ENCODE results near the gene TPCN2. TPM values are rescaled to one million over a fixed set of nuclear protein-coding genes. Genes with fewer than 3 reads are reported as not detected.

The TPCN2 gene
- total and polyA plus RNA-seq, 2 of the 8 experiments (the other 6 are each of a cell fraction or from before 2014, with no cell fraction given) = 9.7 to 18.6 TPM

- Histone ChIP-seq H2BK15ac (ENCODE audit: low read length) (no peak overlapping the region), H3K18ac (ENCODE audit: extremely low read depth, low read length) (no peak overlapping the region), H2AK5ac (ENCODE audit: low read depth, low read length) (no peak overlapping the region), H3K4ac (replicated peaks; ENCODE audit: insufficient read length, low read depth, low read length) (no peak overlapping the region), H3K14ac (ENCODE audit: insufficient read length) (no peak overlapping the region), H4K20me1 (replicated peaks in 1 of 2; ENCODE audit: control insufficient read depth in 1 of 2, insufficient read depth in 2 of 2, low read length in 2 of 2) (no peaks in the 10 kb centered on the region), H2BK20ac (ENCODE audit: low read length) (no peak overlapping the region), H2BK12ac (ENCODE audit: low read depth, low read length) (no peak overlapping the region), H3K4me2 (ENCODE audit: insufficient read depth in 1 of 2, low read depth in 2 of 2, low read length in 2 of 2) (no peak overlapping the region), H3K23me2 (ENCODE audit: low read depth, low read length) (no peaks in the 10 kb centered on the region), H4K91ac (replicated peaks; ENCODE audit: insufficient read length, low read length) (no peak overlapping the region), H3K79me1 (ENCODE audit: low read depth, low read length) (no peaks in the 10 kb centered on the region), H2BK120ac (replicated peaks; ENCODE audit: low read depth, low read length) (no peak overlapping the region), H3K9me3 (ENCODE audit: insufficient read depth in 2 of 2, low read depth in 1 of 2, low read length in 1 of 2) (no peaks in the 10 kb centered on the region), H2AFZ (ENCODE audit: low read length) (no peak overlapping the region), H4K8ac (ENCODE audit: extremely low read depth, insufficient read depth, low read length) (no peak overlapping the region), H3K4me1 (replicated peaks in 1 of 4; ENCODE audit: control insufficient read depth in 3 of 4, insufficient read depth in 4 of 4, low read length in 3 of 4) (peaks cover 0 to 3% (median 0%) of the 10 kb centered on the region in 4 experiments; a peak in 2 of 7 replicates), H4K5ac (ENCODE audit: insufficient read length, low read depth, low read length) (no peak overlapping the region), H3K79me2 (ENCODE audit: control insufficient read depth in 1 of 2, insufficient read depth in 2 of 2, low read length in 2 of 2) (no peaks in the 10 kb centered on the region), H3K4me3 (ENCODE audit: extremely low read depth in 1 of 4, insufficient read depth in 2 of 4, low read depth in 3 of 4, low read length in 4 of 4) (no peak overlapping the region), H2BK5ac (ENCODE audit: low read depth, low read length) (no peak overlapping the region; the same call in 1 of the 2 replicates), H3K23ac (ENCODE audit: insufficient read length) (no peak overlapping the region), H3K36me3 (ENCODE audit: control insufficient read depth in 2 of 4, insufficient read depth in 4 of 4, low read length in 3 of 4) (no peaks in the 10 kb centered on the region; a peak in 1 of 8 replicates), H3K27ac (ENCODE audit: low read depth, low read length) (no peak overlapping the region), H3K56ac (replicated peaks; ENCODE audit: insufficient read length, low read depth, low read length) (no peak overlapping the region), H3K9ac (replicated peaks in 1 of 4; ENCODE audit: extremely low read depth in 1 of 4, low read depth in 3 of 4, low read length in 3 of 4) (no peak overlapping the region), H3K27me3 (replicated peaks in 1 of 4; ENCODE audit: control insufficient read depth in 3 of 4, extremely low read depth in 1 of 4, insufficient read depth in 3 of 4, low read length in 3 of 4) (no peaks in the 10 kb centered on the region)
- DNase-seq (ENCODE audit: low read depth in 1 of 2, low spot score in 2 of 2) = no peak
- 84% methylated on average over 12 of the region's 13 CpGs; no CpG with 5 or more reads in 1 of the 2 experiments for WGBS, 2 experiments (ENCODE audit: extremely low coverage in 1 of 2, insufficient coverage in 1 of 2, insufficient read length in 1 of 2, insufficient replicate concordance in 2 of 2, low coverage in 1 of 2, low lambda C conversion rate in 2 of 2, missing lambda C conversion rate in 1 of 2)
- ChIA-PET CTCF (ENCODE audit: partially characterized antibody) (interaction anchor here (0.9 kb wide), 1 partner anchor 10 kb away, joined by 3 read pairs; no protein-coding TSS in a partner anchor), POLR2A (ENCODE audit: partially characterized antibody) (no interaction called here)
- no peak for FAIRE-seq
- no peak for TF ChIP-seq CREB1 (IDR thresholded peaks at IDR 0.05)
- no peak for TF ChIP-seq CTBP2 (IDR thresholded peaks at IDR 0.05; ENCODE audit: borderline replicate concordance, insufficient read depth, insufficient read length, low read length)
- no peak for TF ChIP-seq POLR2A (IDR thresholded peaks at IDR 0.05; ENCODE audit: control extremely low read depth in 1 of 2, low read depth in 2 of 2, low read length in 2 of 2)
- TF ChIP-seq SAP30 (IDR thresholded peaks at IDR 0.05; ENCODE audit: insufficient read depth, insufficient replicate concordance, low read length) = no peak
- no peak for TF ChIP-seq SIX5 (IDR thresholded peaks at IDR 0.05; ENCODE audit: low read depth, low read length)
- TF ChIP-seq TCF12 (IDR thresholded peaks at IDR 0.05; ENCODE audit: low read depth, low read length) = no peak
- no peak for TF ChIP-seq CBX8 (IDR thresholded peaks at IDR 0.05; ENCODE audit: borderline replicate concordance, low read depth, low read length)
- TF ChIP-seq CHD1 (IDR thresholded peaks at IDR 0.05; ENCODE audit: low read depth, low read length) = no peak
- TF ChIP-seq ASH2L (IDR thresholded peaks at IDR 0.05; ENCODE audit: low read length) = no peak
- TF ChIP-seq RAD21 (IDR thresholded peaks at IDR 0.05 in 1 of 2, conservative IDR thresholded peaks at IDR 0.05 in 1 of 2; ENCODE audit: low read depth in 2 of 2, low read length in 2 of 2) = no peak
- no peak for TF ChIP-seq SP4 (IDR thresholded peaks at IDR 0.05; ENCODE audit: low read length)
- TF ChIP-seq SUZ12 (IDR thresholded peaks at IDR 0.05; ENCODE audit: low read length) = no peak
- no peak for TF ChIP-seq GTF2F1 (IDR thresholded peaks at IDR 0.05; ENCODE audit: borderline replicate concordance, low read depth, low read length)
- no peak for TF ChIP-seq SP1 (IDR thresholded peaks at IDR 0.05; ENCODE audit: low read depth, low read length)
Observed at GRCh38 chr11:69004411-69005182, 44.1 kb upstream of the TPCN2 start.
